SH-SY5Y (cell line): ENCODE measurements around the gene HOXC12.

ENCODE experiments used
- GATA2 ChIP-seq: IDR thresholded peaks from 2 replicates; pipeline ENCODE4 v1.6.1; 2011; ENCODE audit warnings: mild to moderate bottlenecking, low read depth, low read length
- GATA3 ChIP-seq: IDR thresholded peaks from 2 replicates; pipeline ENCODE4 v1.6.1; 2011; ENCODE audit warnings: low read depth, mild to moderate bottlenecking, low read length, moderate library complexity

HOXC12 gene

GRCh38 chr12:53995378-53996239 lies 40.9 kb downstream of the HOXC12 start:
- TF ChIP-seq GATA3 (no peak), GATA2 (no peak)

GRCh38 chr12:53996240-53997203 lies 41.8 kb downstream of the HOXC12 start:
- TF ChIP-seq GATA2, result no peak
- TF ChIP-seq GATA3, result no peak

GRCh38 chr12:53997204-53998109 lies 42.8 kb downstream of the HOXC12 start:
- no peak for TF ChIP-seq GATA2
- TF ChIP-seq GATA3, result no peak

GRCh38 chr12:53998110-53998899 lies 43.6 kb downstream of the HOXC12 start:
- TF ChIP-seq GATA2 (no peak), GATA3 (no peak)

DNA sequence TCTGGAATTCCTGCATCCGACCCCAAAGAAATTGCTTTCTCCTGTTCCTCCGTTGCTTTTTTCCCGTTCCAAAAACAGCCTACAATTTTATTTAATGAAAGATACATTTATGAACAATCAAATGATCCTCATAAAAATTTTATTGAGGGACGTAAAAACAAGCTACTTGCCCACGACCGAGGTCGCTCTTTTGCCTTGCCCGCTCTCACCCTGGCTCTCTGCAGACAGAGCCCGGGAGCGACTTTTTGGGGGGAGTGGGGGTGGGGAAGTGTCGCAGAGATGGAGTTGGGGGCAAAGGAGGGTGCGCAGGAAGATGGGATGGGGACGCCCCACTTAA lies 44.2 kb downstream of the HOXC12 start:
- TF ChIP-seq GATA2 (no peak), GATA3 (no peak)

DNA sequence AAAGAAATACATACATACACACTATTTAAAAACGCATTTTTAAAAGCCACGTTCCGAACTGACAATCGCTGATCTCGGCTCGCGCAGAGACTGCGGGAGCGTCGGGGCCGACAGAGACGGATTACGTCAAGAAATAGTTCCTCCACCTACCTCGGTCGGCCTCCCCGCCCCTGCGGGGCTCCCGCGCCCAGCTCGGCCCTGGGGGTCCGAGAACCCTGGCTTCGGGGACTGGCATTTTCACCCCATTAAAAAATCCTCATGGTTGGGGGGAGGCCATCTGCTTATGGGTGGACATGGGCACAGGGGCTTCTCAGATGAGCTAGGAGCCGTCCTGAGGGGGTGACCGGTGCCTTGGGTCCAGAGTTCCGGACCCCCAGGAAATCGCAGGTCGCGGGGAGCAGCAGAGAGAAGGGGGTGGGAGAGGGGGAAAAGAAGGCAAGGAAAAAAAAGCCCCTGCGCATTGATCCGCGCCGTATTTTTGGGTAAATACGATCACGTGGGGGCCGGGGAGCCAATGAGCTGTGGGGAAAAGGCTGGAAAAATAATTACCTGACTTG lies 44.9 kb downstream of the HOXC12 start:
- TF ChIP-seq GATA2 (no peak), GATA3 (no peak)

DNA sequence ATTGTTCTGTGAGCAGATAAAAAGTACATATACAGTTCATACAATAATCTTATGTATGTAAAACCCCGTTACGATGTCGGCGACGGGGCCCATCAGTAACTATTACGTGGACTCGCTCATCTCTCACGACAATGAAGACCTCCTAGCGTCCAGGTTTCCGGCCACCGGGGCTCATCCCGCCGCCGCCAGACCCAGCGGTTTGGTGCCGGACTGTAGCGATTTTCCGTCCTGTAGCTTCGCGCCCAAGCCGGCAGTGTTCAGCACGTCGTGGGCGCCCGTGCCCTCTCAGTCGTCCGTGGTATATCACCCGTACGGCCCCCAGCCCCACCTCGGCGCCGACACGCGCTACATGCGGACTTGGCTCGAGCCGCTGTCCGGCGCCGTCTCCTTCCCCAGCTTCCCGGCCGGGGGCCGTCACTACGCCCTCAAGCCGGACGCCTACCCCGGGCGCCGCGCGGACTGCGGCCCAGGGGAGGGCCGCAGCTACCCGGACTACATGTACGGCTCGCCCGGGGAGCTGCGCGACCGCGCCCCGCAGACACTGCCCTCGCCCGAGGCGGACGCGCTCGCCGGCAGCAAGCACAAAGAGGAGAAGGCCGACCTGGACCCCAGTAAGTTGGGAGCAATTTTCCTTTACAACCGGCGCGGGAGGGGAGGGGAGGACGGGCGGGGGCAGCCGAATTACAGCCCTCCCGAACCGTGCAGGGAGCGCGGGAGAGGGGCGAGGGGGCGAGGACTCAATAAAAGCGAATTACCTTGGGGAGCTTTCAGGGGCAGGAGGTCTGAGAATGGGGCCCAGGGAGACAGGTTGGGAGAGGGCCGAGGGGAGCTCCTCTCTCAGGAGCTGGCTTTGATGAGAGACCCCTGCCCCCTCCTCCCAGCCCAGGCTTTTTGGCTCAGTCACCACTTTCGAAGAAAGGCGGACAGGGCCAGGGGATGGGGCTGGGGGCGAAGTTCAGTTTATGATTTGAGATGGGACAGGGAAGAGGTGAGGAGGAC lies 45.7 kb downstream of the HOXC12 start, which contains the start of gene HOXC9:
TSS of gene HOXC9 (plus strand) at position 46 of the 999 bp plus-strand sequence. CDS start at position 74, 28 bp downstream.
- TF ChIP-seq GATA3 (no peak), GATA2 (no peak)

GRCh38 chr12:54001283-54002187 lies 46.8 kb downstream of the HOXC12 start:
- TF ChIP-seq GATA2 (no peak), GATA3 (no peak)

GRCh38 chr12:54002278-54002914 lies 47.7 kb downstream of the HOXC12 start:
- TF ChIP-seq GATA2, result no peak

- TF ChIP-seq GATA3 (no peak), GATA2 (no peak)
These were observed 48.2 kb downstream of the HOXC12 start for GRCh38 chr12:54002915-54003389.
